Measurements from ENCODE around the gene EDARADD. TPM values are rescaled to one million over a fixed set of nuclear protein-coding genes. Genes with fewer than 3 reads are reported as not detected.
A peak's percentile ranks its signal among the peaks of the same experiment; 100 is the strongest.
"Not testable (repeated sequence)": the region's sequence is repeated elsewhere in the genome, so short reads cannot be mapped to it uniquely, and the experiment has no call there.

The EDARADD gene
- total RNA-seq, 2 experiments from 2014 or later, result 1.5 to 1.7 TPM

GRCh38 chr1:236502972-236503639, 109.0 kb downstream of the EDARADD start:
- Histone ChIP-seq H3K9me3 (ENCODE audit: control insufficient read depth in 1 of 2, insufficient read depth in 1 of 2, low read length in 2 of 2) (no peaks in the 10 kb centered on the region), H3K27ac (ENCODE audit: low read depth in 1 of 2, low read length in 2 of 2) (no peak overlapping the region), H3K27me3 (ENCODE audit: control insufficient read depth in 1 of 2, insufficient read depth in 2 of 2, low read length in 2 of 2) (no peaks in the 10 kb centered on the region), H3K36me3 (ENCODE audit: insufficient read depth, low read length) (no peaks in the 10 kb centered on the region), H3K4me3 (ENCODE audit: low read length) (no peak overlapping the region), H3K4me1 (ENCODE audit: insufficient read depth, low read length) (peaks cover 9% of the 10 kb centered on the region)
- CTCF ChIA-PET, result interaction anchor here (0.6 kb wide), 1 partner anchor 45 kb away, joined by 3 read pairs; no protein-coding TSS in a partner anchor
- no peaks in the 10 kb centered on the region for H3K27me3 Mint-ChIP-seq
- TF ChIP-seq CTCF (IDR thresholded peaks at IDR 0.05), result no peak
- peaks cover 13% of the 10 kb centered on the region for H3K4me1 Mint-ChIP-seq (ENCODE audit: low read depth)
- no peaks in the 10 kb centered on the region for H3K9me3 Mint-ChIP-seq
- H3K36me3 Mint-ChIP-seq (ENCODE audit: low read depth), result no peaks in the 10 kb centered on the region
- intact Hi-C loops (cut with DNase I, micrococcal nuclease), result no loop called here
- H3K4me3 Mint-ChIP-seq, result peak overlapping the region; percentile 61
- H3K27ac Mint-ChIP-seq, result peak overlapping the region; percentile 20
- peak in 4 of 14 experiments; percentile 24 to 54 (median 38) for DNase-seq
- POLR2A ChIA-PET, result interaction anchor here (0.6 to 2.3 kb wide), 4 partner anchors 14 to 998 kb away, joined by 3 to 10 read pairs (median 6); partner anchors contain the start of gene LGALS8
- ATAC-seq (ENCODE audit: poor library complexity), result no peak

GRCh38 chr1:236504338-236504737, 110.3 kb downstream of the EDARADD start:
- H3K4me3 Mint-ChIP-seq; DNase-seq; H3K27ac ChIP-seq (ENCODE audit: low read depth in 1 of 2, low read length in 2 of 2); H3K9me3 ChIP-seq (ENCODE audit: control insufficient read depth in 1 of 2, insufficient read depth in 1 of 2, low read length in 2 of 2); H3K36me3 Mint-ChIP-seq (ENCODE audit: low read depth); H3K36me3 ChIP-seq (ENCODE audit: insufficient read depth, low read length); H3K4me3 ChIP-seq (ENCODE audit: low read length); CTCF ChIA-PET; H3K27me3 ChIP-seq (ENCODE audit: control insufficient read depth in 1 of 2, insufficient read depth in 2 of 2, low read length in 2 of 2); intact Hi-C loops (cut with DNase I, micrococcal nuclease); H3K27ac Mint-ChIP-seq; H3K27me3 Mint-ChIP-seq; ATAC-seq (ENCODE audit: poor library complexity); H3K9me3 Mint-ChIP-seq: not testable (repeated sequence)
- peaks cover 20% of the 10 kb centered on the region for H3K4me1 Mint-ChIP-seq (ENCODE audit: low read depth)
- H3K4me1 ChIP-seq (ENCODE audit: insufficient read depth, low read length), result peaks cover 13% of the 10 kb centered on the region
- POLR2A ChIA-PET, result interaction anchor here (2.3 kb wide), 1 partner anchor 13 kb away, joined by 10 read pairs; no protein-coding TSS in a partner anchor

- no peaks in the 10 kb centered on the region for H3K9me3 ChIP-seq (ENCODE audit: control insufficient read depth in 1 of 2, insufficient read depth in 1 of 2, low read length in 2 of 2)
- H3K4me1 Mint-ChIP-seq (ENCODE audit: low read depth), result peaks cover 26% of the 10 kb centered on the region
- intact Hi-C loops (cut with DNase I, micrococcal nuclease), result no loop called here
- no peaks in the 10 kb centered on the region for H3K27me3 ChIP-seq (ENCODE audit: control insufficient read depth in 1 of 2, insufficient read depth in 2 of 2, low read length in 2 of 2)
- H3K36me3 ChIP-seq (ENCODE audit: insufficient read depth, low read length), result no peaks in the 10 kb centered on the region
- ChIA-PET POLR2A (no interaction called here), CTCF (no interaction called here)
- no peak overlapping the region for H3K27ac Mint-ChIP-seq
- no peak overlapping the region for H3K27ac ChIP-seq (ENCODE audit: low read depth in 1 of 2, low read length in 2 of 2)
- no peaks in the 10 kb centered on the region for H3K27me3 Mint-ChIP-seq
- no peak overlapping the region for H3K4me3 ChIP-seq (ENCODE audit: low read length)
- H3K4me1 ChIP-seq (ENCODE audit: insufficient read depth, low read length), result peaks cover 13% of the 10 kb centered on the region
- H3K36me3 Mint-ChIP-seq (ENCODE audit: low read depth), result no peaks in the 10 kb centered on the region
- ATAC-seq (ENCODE audit: poor library complexity) (no peak), DNase-seq (no peak)
- H3K4me3 Mint-ChIP-seq, result no peak overlapping the region
- no peaks in the 10 kb centered on the region for H3K9me3 Mint-ChIP-seq
- TF ChIP-seq CTCF (IDR thresholded peaks at IDR 0.05), result no peak
Measured at GRCh38 chr1:236507022-236507700, 113.1 kb downstream of the EDARADD start.

Measured in CD4-positive, alpha-beta T cell (primary cell).